GM12874 (cell line): Measurements from ENCODE around the gene NTN1.

Source experiments
- CTCF ChIP-seq: IDR thresholded peaks from 2 replicates; pipeline ENCODE4 v1.5.1; 2011; ENCODE audit warnings: low read depth, mild to moderate bottlenecking, control low read depth, low read length, moderate library complexity; ENCODE audit not compliant: insufficient read depth

Gene NTN1

GRCh38 chr17:9290226-9290613 is 268.9 kb downstream of the NTN1 start:
- no peak for TF ChIP-seq CTCF

GRCh38 chr17:9291912-9292560 is 270.7 kb downstream of the NTN1 start:
- peak; percentile 83 for TF ChIP-seq CTCF

GRCh38 chr17:9292561-9292941 is 271.2 kb downstream of the NTN1 start:
- TF ChIP-seq CTCF = no peak
